GM19043 (cell line): ENCODE results near the gene PA2G4.

Experiments
- ATAC-seq: cut with Tn5 transposase; IDR thresholded peaks from one replicate; pipeline ENCODE4 v1.9.1; 2021; ENCODE audit warnings: low read depth; ENCODE audit not compliant: unreplicated experiment

The PA2G4 gene

DNA sequence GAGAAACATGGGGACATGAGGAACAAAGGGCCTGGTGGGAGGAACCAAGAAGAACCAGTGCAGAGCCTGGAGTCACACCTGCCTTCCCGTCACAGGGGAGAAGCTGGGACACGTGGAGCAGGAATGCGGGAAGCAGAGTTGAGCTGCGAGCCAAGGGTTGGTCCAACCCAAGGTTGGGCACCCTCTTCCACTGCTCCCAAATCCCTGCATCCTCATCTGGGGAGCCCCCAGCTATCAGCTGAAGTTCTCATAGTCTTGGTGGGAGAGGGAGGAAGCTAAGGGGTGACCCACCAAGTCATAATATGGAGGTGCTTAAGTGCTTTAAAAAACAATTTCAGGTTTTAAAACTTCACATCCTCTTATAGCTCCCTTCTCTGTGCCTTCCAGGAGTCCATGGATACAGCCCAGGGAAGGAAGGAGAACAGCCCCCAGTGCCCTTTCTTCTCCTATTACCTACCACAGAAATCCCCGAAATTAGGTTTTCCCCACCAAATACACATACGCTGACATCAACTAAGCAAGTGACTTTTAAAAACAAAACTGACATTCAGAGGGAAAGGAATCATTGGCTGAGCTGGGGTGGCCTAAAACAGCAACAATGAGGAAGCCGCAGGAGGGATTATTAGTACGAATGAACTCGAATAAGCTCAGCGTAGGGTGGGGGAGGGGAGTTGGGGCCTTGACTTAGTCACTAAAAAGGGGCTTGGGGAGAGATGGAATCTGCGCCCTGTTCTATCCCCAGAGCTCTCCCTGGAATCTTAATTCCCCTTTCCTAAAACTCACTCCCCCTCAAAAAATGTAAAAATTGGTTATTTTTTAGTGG is 58.3 kb downstream of the PA2G4 start:
- no peak for ATAC-seq
